Measurements from ENCODE around the gene MXRA8. TPM values are rescaled to one million over a fixed set of nuclear protein-coding genes. Genes with fewer than 3 reads are reported as not detected.
"Not testable (repeated sequence)": the region's sequence is repeated elsewhere in the genome, so short reads cannot be mapped to it uniquely, and the experiment has no call there.

The MXRA8 gene
- total RNA-seq, 4 donors from 2014 or later = 78.2 to 147 (median 83.3) TPM

- no peak for TF ChIP-seq CTCF (IDR thresholded peaks at IDR 0.05)
- ATAC-seq (ENCODE audit: low FRiP score) (no peak), DNase-seq (ENCODE audit: low spot score) (no peak)
These were observed 29.7 kb upstream of the MXRA8 start for GRCh38 chr1:1388078-1388472.

DNA sequence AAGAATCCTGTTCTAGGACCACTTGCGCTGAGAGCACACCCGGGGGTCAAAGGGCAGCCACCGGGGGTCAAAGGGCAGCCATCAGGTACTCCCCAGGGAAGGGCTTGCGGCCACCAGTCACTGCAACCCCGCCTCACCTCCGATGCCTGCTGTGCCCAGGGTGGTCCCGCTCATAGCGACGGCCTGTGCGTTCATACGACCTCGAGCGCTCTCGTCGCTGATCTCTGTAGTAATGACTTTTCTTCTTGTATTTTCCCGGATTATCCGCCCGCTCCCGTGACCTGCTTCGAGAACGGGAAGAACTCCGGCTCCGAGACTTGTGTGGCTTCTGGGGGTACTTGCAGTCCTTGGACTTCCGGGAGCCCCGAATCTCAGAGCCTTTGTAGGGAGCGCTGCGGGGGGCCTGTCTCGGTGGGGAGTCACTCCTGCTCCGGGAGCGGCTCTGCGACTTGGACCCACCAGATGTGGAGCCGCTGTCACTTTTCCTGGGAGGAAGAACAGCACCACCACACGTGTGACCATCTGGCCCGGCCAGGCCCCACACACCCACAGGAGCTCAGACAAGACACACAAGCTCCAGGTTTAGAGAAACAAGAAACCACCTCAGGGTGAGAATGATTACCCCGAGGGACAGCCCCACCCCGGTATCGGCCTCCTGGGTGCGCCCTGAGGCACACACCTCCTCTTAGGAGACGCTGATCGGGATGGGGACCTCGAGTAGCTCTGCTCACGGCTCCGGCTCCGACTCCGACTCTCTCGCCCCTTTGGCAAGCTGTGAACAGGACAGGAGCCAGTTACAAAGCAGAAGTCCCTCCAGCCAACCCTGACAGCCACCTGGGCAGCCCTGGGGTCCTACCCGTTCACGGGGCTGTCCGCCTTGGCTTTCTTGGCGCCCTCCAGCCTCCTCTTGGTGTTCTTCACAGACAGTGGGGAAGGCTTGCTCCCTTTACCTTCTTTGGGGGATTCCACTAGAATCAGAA lies 29.0 kb upstream of the MXRA8 start:
- TF ChIP-seq CTCF (IDR thresholded peaks at IDR 0.05) = no peak
- no peak for DNase-seq (ENCODE audit: low spot score)
- ATAC-seq (ENCODE audit: low FRiP score) = no peak

DNA sequence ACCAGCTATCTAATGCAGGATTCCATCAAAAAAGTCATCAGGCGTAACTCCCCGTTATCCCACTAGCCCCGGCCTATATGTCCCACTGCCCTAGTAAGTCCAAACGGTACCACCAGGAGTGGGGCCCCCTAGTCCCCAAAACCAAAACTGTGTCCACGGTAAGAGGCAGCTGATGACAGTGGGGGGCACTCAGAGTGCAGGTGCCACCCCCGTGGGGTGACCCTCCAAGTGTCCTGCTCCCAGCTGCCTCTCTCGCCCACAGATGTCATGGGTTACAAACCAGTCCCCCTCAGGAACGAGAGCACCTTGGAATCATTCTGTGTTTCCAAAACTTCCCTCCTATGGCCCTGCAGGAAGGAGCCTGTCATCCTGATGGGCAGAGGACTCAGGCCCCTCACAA lies 27.6 kb upstream of the MXRA8 start:
- ATAC-seq (ENCODE audit: low FRiP score) (no peak), DNase-seq (ENCODE audit: low spot score) (no peak)
- TF ChIP-seq CTCF (IDR thresholded peaks at IDR 0.05) = no peak

DNA sequence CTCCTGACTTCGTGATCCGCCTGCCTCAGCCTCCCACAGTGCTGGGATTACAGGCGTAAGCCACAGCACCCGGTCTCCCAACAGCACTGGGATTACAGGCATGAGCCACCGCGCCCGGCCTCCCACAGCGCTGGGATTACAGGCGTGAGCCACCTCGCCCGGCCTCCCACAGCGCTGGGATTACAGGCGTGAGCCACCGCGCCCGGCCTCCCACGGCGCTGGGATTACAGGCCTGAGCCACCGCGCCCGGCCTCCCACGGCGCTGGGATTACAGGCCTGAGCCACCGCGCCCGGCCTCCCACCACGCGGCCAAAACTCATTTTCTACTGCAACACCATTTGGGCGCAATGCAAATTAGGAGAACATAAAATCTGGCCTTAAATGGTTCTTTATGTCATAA lies 27.0 kb upstream of the MXRA8 start:
- ATAC-seq (ENCODE audit: low FRiP score) = not testable (repeated sequence)

DNA sequence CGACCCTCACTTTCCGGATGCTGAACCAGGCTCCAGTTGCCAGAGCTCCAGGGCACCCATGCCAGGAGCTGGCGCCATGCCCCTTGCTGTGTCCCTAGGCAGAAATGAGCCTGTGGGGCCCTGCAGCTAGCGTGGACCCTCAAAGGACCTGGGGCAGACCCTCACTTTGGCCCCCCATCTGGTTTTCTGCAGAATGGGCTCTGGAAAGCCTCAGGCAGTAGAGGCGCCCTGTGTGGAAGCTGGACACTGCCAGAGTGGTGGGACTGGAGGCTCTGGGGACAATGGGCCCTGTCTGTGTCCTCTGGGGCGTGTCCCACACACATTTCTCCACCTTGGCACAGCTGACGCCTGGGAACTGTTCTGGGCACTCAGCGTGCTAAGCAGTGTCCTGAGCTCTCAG lies 22.9 kb upstream of the MXRA8 start:
- TF ChIP-seq CTCF (IDR thresholded peaks at IDR 0.05) = no peak
- DNase-seq (ENCODE audit: low spot score) (no peak), ATAC-seq (ENCODE audit: low FRiP score) (no peak)

More for the DNA sequence above, 27.0 kb upstream of the MXRA8 start:
- DNase-seq (ENCODE audit: low spot score) = not testable (repeated sequence)

DNA sequence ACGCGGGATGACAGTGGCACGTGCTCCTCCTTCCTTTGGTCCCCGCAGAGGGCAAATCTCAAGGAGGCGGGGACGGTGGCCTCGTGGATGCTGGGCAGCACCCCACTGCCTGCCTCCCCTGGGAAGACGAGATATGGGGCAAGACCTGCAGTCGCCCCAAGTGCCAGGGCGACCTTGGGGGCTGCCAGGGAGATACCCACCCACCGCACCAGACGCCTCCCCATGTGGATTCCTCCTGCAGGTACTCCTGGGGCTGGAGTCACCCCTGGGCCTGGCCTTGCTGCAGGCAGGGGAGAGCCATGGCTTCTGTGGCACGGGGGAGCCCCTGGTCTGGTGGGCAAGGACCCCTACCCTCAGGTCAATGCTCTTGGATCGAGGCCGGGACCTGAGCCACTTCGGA lies 22.5 kb upstream of the MXRA8 start:
- no peak for TF ChIP-seq CTCF (IDR thresholded peaks at IDR 0.05)
- no peak for DNase-seq (ENCODE audit: low spot score)
- ATAC-seq (ENCODE audit: low FRiP score) = no peak

GRCh38 chr1:1377540-1378205 lies 19.3 kb upstream of the MXRA8 start:
- ATAC-seq (ENCODE audit: low FRiP score) (no peak), DNase-seq (ENCODE audit: low spot score) (no peak)
- TF ChIP-seq CTCF (IDR thresholded peaks at IDR 0.05) = no peak
